Activated CD4-positive, alpha-beta T cell treated with anti-CD3 and anti-CD28 coated beads, Interleukin-2, Interleukin-6, amounts not matched to agents 100 ng/mL and 50 ng/mL, durations not matched to agents 16 hours and 8 hours (primary cell): ENCODE measurements around the gene NAV2.

Experiments
- DNase-seq: peaks from one replicate; pipeline ENCODE4 v3.0.0-alpha.2; 2020

NAV2 gene

GRCh38 chr11:20050048-20050447 lies 337.4 kb downstream of the NAV2 start:
- DNase-seq: no peak

- no peak for DNase-seq
Measured at GRCh38 chr11:20050551-20051333, 338.1 kb downstream of the NAV2 start.

- DNase-seq: no peak
Measured at GRCh38 chr11:20051469-20052399, 339.1 kb downstream of the NAV2 start.

- DNase-seq: no peak
Measured at GRCh38 chr11:20053572-20053971, 340.9 kb downstream of the NAV2 start.

GRCh38 chr11:20054584-20054983 lies 341.9 kb downstream of the NAV2 start:
- DNase-seq: no peak

- no peak for DNase-seq
Measured at GRCh38 chr11:20055312-20055711, 342.7 kb downstream of the NAV2 start.

- DNase-seq: no peak
Measured at GRCh38 chr11:20056109-20056949, 343.7 kb downstream of the NAV2 start.

GRCh38 chr11:20056950-20057943 lies 344.6 kb downstream of the NAV2 start:
- no peak for DNase-seq

GRCh38 chr11:20058749-20059458 lies 346.3 kb downstream of the NAV2 start:
- no peak for DNase-seq

GRCh38 chr11:20059587-20060021 lies 347.0 kb downstream of the NAV2 start:
- DNase-seq: no peak

- no peak for DNase-seq
Measured at GRCh38 chr11:20060181-20060580, 347.5 kb downstream of the NAV2 start.

GRCh38 chr11:20060647-20061205 lies 348.1 kb downstream of the NAV2 start:
- DNase-seq: no peak

- DNase-seq: no peak
Measured at GRCh38 chr11:20061776-20062175, 349.1 kb downstream of the NAV2 start.

GRCh38 chr11:20064961-20065405 lies 352.3 kb downstream of the NAV2 start:
- no peak for DNase-seq

GRCh38 chr11:20065406-20065805 lies 352.8 kb downstream of the NAV2 start:
- no peak for DNase-seq

- no peak for DNase-seq
Measured at GRCh38 chr11:20066013-20066782, 353.6 kb downstream of the NAV2 start.

GRCh38 chr11:20066783-20067156 lies 354.1 kb downstream of the NAV2 start:
- no peak for DNase-seq

- DNase-seq: no peak
Measured at GRCh38 chr11:20067665-20068064, 355.0 kb downstream of the NAV2 start.

GRCh38 chr11:20068691-20069090 lies 356.1 kb downstream of the NAV2 start:
- DNase-seq: no peak

- DNase-seq: no peak
Measured at GRCh38 chr11:20070459-20070858, 357.8 kb downstream of the NAV2 start.
